Stimulated activated CD8-positive, alpha-beta memory T cell treated with anti-CD3 and anti-CD28 coated beads, Interleukin-12 subunit alpha, Interleukin-12 subunit beta, amount 100 ng/mL, for 24 hours (primary cell): ENCODE data around the gene PNPLA7.

Source experiments
- DNase-seq: peaks from one replicate; pipeline ENCODE4 v3.0.0-alpha.2; 2020; ENCODE audit errors: extremely low read depth

The PNPLA7 gene

GRCh38 chr9:137434498-137435380 is 115.5 kb downstream of the PNPLA7 start:
- DNase-seq = no peak

GRCh38 chr9:137433916-137434431 is 116.2 kb downstream of the PNPLA7 start:
- no peak for DNase-seq

- DNase-seq = no peak
Measured at GRCh38 chr9:137433349-137433915, 116.8 kb downstream of the PNPLA7 start.

GRCh38 chr9:137432687-137433348 is 117.4 kb downstream of the PNPLA7 start:
- no peak for DNase-seq

GRCh38 chr9:137431416-137431931 is 118.7 kb downstream of the PNPLA7 start:
- no peak for DNase-seq

- no peak for DNase-seq
Measured at GRCh38 chr9:137430723-137431415, 119.3 kb downstream of the PNPLA7 start.

GRCh38 chr9:137429974-137430722 is 120.1 kb downstream of the PNPLA7 start:
- DNase-seq = no peak

GRCh38 chr9:137429546-137429890 is 120.7 kb downstream of the PNPLA7 start:
- DNase-seq = no peak

- no peak for DNase-seq
Measured at GRCh38 chr9:137428841-137429545, 121.2 kb downstream of the PNPLA7 start.

- DNase-seq = no peak
Measured at GRCh38 chr9:137428311-137428630, 121.9 kb downstream of the PNPLA7 start.

GRCh38 chr9:137427454-137428310 is 122.5 kb downstream of the PNPLA7 start:
- DNase-seq = no peak

- no peak for DNase-seq
Measured at GRCh38 chr9:137426018-137426681, 124.1 kb downstream of the PNPLA7 start.

GRCh38 chr9:137423514-137424291 is 126.5 kb downstream of the PNPLA7 start:
- no peak for DNase-seq

- DNase-seq = peak; percentile 86
Measured at GRCh38 chr9:137422604-137423513, 127.3 kb downstream of the PNPLA7 start, which contains the start of the genes EXD3 and NOXA1. EXD3 (minus strand) TSS chr9:137423162; CDS start chr9:137395357, 27,805 bp downstream. NOXA1 (plus strand) TSS chr9:137423393; CDS start chr9:137423530, 137 bp downstream.

GRCh38 chr9:137421838-137422603 is 128.2 kb downstream of the PNPLA7 start:
- no peak for DNase-seq
